ENCODE results near the gene HOXC13. TPM values are rescaled to one million over a fixed set of nuclear protein-coding genes. Genes with fewer than 3 reads are reported as not detected.

The HOXC13 gene
- total and polyA plus RNA-seq, 9 of the 15 experiments (the other 6 are each of a cell fraction or from before 2014, with no cell fraction given): 0.03 to 0.29 (median 0.17) TPM; not detected in 2

DNA sequence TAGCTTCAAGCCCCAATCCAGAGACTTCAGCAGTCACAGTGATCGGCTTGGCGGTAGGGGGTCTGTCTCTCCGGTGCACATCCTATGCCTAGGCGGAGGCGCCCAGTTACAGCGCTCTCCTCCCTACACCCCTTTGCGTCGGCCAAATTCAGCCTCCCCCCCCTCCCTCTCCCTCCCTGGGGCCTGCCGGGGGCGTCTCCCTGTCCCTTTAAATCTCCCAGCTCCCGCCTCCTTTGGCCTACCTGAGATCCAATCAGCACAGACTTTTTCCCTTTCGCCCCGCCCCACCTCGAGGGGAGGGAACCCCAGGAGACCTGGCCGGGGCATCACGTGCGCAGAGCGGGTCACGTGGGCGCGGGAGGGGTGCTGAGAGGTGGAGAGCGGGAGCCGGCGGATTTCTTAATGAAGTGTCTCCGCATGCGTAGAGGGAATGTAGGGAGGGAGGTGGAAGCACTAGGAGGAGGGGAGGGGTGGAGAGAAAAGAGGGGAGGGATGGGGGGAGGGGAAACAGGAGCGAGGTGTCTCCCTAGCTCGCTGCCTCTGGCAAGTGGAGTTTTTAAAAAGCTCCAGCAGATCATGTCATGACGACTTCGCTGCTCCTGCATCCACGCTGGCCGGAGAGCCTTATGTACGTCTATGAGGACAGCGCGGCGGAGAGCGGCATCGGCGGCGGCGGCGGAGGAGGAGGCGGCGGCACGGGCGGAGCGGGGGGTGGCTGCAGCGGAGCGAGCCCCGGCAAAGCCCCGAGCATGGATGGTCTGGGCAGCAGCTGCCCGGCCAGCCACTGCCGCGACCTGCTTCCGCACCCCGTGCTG, at the start of gene HOXC13 (continued):
- TF ChIP-seq FOXM1 (IDR thresholded peaks at IDR 0.05; ENCODE audit: low read depth) (peak; percentile 40; the same call in 1 of the 2 replicates), FOXM1 (CRISPR knock-in tag; IDR thresholded peaks at IDR 0.05; ENCODE audit: low read depth) (no peak), RAD51 (IDR thresholded peaks at IDR 0.05; ENCODE audit: borderline replicate concordance, low read depth) (peak; percentile 100), ATF7 (IDR thresholded peaks at IDR 0.05) (peak; percentile 47; the same call in 1 of the 2 replicates), SP1 (CRISPR knock-in tag; IDR thresholded peaks at IDR 0.05) (peak; percentile 59; the same call in 1 of the 2 replicates)
- TF ChIP-seq, protein P1, sequence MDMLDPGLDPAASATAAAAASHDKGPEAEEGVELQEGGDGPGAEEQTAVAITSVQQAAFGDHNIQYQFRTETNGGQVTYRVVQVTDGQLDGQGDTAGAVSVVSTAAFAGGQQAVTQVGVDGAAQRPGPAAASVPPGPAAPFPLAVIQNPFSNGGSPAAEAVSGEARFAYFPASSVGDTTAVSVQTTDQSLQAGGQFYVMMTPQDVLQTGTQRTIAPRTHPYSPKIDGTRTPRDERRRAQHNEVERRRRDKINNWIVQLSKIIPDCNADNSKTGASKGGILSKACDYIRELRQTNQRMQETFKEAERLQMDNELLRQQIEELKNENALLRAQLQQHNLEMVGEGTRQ (CRISPR knock-in tag; IDR thresholded peaks at IDR 0.05): peak; percentile 100
- TF ChIP-seq, protein P2, sequence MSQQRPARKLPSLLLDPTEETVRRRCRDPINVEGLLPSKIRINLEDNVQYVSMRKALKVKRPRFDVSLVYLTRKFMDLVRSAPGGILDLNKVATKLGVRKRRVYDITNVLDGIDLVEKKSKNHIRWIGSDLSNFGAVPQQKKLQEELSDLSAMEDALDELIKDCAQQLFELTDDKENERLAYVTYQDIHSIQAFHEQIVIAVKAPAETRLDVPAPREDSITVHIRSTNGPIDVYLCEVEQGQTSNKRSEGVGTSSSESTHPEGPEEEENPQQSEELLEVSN (IDR thresholded peaks at IDR 0.05; ENCODE audit: borderline replicate concordance in 1 of 2, extremely low read depth in 1 of 2, insufficient read depth in 1 of 2, insufficient read length in 1 of 2, low read depth in 1 of 2, low read length in 1 of 2, poor library complexity in 1 of 2, severe bottlenecking in 1 of 2): peak; percentile 85 to 97
- TF ChIP-seq, protein P3, sequence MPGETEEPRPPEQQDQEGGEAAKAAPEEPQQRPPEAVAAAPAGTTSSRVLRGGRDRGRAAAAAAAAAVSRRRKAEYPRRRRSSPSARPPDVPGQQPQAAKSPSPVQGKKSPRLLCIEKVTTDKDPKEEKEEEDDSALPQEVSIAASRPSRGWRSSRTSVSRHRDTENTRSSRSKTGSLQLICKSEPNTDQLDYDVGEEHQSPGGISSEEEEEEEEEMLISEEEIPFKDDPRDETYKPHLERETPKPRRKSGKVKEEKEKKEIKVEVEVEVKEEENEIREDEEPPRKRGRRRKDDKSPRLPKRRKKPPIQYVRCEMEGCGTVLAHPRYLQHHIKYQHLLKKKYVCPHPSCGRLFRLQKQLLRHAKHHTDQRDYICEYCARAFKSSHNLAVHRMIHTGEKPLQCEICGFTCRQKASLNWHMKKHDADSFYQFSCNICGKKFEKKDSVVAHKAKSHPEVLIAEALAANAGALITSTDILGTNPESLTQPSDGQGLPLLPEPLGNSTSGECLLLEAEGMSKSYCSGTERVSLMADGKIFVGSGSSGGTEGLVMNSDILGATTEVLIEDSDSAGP (CRISPR knock-in tag; IDR thresholded peaks at IDR 0.05): peak; percentile 88
- TF ChIP-seq, protein P4, sequence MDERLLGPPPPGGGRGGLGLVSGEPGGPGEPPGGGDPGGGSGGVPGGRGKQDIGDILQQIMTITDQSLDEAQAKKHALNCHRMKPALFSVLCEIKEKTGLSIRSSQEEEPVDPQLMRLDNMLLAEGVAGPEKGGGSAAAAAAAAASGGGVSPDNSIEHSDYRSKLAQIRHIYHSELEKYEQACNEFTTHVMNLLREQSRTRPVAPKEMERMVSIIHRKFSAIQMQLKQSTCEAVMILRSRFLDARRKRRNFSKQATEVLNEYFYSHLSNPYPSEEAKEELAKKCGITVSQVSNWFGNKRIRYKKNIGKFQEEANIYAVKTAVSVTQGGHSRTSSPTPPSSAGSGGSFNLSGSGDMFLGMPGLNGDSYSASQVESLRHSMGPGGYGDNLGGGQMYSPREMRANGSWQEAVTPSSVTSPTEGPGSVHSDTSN (CRISPR knock-in tag; IDR thresholded peaks at IDR 0.05; ENCODE audit: low read depth): no peak
- TF ChIP-seq, protein P4 (tag; conservative IDR thresholded peaks at IDR 0.05; ENCODE audit: low read depth): peak; percentile 46; the same call in 1 of the 2 replicates
- TF ChIP-seq, protein P5, sequence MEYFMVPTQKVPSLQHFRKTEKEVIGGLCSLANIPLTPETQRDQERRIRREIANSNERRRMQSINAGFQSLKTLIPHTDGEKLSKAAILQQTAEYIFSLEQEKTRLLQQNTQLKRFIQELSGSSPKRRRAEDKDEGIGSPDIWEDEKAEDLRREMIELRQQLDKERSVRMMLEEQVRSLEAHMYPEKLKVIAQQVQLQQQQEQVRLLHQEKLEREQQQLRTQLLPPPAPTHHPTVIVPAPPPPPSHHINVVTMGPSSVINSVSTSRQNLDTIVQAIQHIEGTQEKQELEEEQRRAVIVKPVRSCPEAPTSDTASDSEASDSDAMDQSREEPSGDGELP (CRISPR knock-in tag; IDR thresholded peaks at IDR 0.05; ENCODE audit: borderline replicate concordance): peak; percentile 64; the same call in 1 of the 2 replicates

All from K562 (cell line).